ENCODE data around the gene MRPS18B. TPM values are rescaled to one million over a fixed set of nuclear protein-coding genes. Genes with fewer than 3 reads are reported as not detected.
A peak's percentile ranks its signal among the peaks of the same experiment; 100 is the strongest.

Gene MRPS18B
- total RNA-seq, 1 donor from 2014 or later, result 44.4 TPM

GRCh38 chr6:30601815-30602641, 15.6 kb upstream of the MRPS18B start:
- DNase-seq (ENCODE audit: low spot score), result no peak

GRCh38 chr6:30603961-30604360, 13.7 kb upstream of the MRPS18B start:
- no peak for DNase-seq (ENCODE audit: low spot score)

DNA sequence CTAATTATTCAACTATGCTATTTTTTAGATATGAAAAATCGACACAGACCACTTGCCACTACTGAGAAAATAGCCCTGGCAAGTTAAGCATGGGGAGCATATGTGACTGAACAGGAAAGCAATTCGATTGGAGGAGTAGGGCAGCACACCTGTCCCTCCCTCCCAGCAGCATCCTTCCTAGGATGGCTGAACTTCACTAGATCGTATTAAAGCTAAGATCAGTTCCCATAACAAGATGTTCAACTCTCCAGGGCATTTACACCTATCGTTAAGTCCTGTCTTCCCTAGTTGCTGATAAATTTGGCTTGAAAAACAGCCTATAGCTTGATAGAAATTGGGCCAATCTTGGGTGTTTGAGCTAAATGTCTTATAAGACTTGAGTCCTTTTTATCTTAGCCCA, 7.6 kb upstream of the MRPS18B start:
- no peak for DNase-seq (ENCODE audit: low spot score)

GRCh38 chr6:30611150-30611855, 6.3 kb upstream of the MRPS18B start:
- DNase-seq (ENCODE audit: low spot score), result no peak

- no peak for DNase-seq (ENCODE audit: low spot score)
Measured at GRCh38 chr6:30611856-30612194, 5.8 kb upstream of the MRPS18B start.

DNA sequence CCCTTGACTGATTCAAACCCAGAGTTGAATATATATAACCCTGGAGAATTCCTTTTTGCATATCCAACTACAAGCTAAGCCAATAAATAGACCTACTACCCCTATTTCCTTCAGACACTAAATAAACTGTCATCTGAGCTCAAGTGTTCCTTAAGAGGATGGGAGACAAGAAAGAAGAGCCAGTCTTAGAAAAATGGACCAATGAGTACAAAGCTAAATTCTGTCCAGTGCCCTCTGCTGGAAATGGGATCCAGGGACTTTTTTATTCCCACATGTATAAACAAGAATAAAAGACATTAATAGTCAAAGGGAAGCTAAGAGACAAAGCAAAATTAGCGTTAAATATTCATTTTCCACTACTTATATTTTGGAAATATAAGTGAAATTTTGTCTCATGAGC, 5.4 kb upstream of the MRPS18B start:
- no peak for DNase-seq (ENCODE audit: low spot score)

- no peak for DNase-seq (ENCODE audit: low spot score)
Measured at GRCh38 chr6:30612687-30613248, 4.9 kb upstream of the MRPS18B start.

GRCh38 chr6:30613251-30614043, 4.2 kb upstream of the MRPS18B start:
- no peak for DNase-seq (ENCODE audit: low spot score)

GRCh38 chr6:30614044-30614842, 3.4 kb upstream of the MRPS18B start:
- no peak for DNase-seq (ENCODE audit: low spot score)

- no peak for DNase-seq (ENCODE audit: low spot score)
Measured at GRCh38 chr6:30614843-30615218, 2.8 kb upstream of the MRPS18B start.

GRCh38 chr6:30615219-30615957, 2.3 kb upstream of the MRPS18B start:
- no peak for DNase-seq (ENCODE audit: low spot score)

DNA sequence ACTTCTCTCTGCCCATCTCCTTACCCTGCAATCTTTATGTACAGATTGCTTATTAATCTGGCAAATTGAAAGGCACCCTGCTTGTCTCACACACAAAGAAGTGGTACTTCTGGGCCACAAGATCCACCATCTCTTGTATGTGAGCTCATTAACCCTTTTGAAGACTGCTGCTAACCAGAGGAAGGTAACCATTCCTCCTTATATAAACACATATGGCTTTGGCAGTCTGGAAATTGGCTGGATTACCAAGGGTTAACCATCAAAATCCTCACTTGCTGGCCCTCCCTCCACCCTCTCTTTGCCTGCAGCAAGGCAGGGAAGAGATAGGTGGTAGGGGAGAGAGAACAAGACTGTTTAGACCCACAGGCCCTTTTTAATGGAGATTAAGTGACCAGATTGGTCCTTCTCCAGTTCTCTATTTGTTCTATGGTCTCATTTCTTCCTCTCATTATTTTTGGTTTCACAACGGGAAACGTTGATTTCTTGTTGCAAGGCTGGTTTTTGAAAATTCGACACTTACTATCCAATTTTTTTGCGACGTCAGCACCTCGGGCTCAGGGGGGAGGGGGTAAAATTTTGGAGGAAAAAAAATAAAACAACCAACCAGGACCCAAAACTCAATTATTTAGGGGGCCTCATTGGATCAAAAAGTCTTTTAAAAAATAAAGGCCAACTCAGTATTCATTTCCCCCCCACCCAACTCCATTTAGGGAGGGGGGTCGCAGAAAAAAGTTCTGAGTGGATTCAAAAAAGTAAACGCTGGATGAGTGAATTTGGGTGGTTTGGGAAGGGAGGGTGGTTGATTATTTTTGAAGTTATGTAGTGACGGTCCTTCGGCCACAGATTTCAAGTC, 1.5 kb upstream of the MRPS18B start:
- no peak for DNase-seq (ENCODE audit: low spot score)

DNA sequence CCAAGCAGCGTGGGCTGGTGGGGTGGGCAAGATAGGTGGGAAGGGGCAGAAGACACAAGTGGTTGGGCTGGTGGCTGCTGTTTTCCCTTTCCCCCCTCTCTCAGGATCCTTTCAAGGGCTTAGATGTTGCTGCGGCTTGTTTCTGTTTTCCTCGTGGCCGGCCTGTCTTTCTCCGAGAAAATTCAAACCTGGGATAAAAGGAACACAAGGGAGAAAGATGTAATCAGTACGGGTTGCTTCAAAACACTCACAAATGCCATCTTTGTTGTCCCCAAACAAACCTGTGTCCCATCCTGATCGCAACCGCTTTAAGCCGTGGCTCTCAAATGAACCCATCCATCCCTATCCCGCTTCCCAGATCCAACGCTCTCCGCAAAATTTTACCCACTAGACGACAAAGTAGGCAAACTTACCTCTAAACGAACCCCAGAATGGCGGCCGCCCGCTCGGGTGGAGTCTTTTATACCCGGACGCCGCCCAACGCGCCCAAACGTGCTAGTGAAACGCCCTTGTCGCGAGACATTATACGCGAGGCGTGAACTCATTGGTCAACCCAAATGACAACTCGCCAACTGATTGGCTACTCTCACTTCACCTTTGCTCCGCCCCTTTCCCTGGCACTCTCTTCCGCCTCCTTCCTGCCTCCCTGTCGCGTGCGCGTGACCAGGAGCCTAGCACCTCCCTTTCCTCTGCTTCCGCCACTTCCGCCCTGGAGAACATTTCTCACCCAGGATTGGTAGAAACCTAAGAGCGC, 652 bp upstream of the MRPS18B start, which contains the start of gene PPP1R10:
PPP1R10 (minus strand) TSS at position 433 of the 754 bp plus-strand sequence. CDS start 7,299 bp downstream, outside the sequence.
- DNase-seq (ENCODE audit: low spot score), result peak; percentile 100

- no peak for DNase-seq (ENCODE audit: low spot score)
Measured at GRCh38 chr6:30618270-30618797, 694 bp downstream of the MRPS18B start.

GRCh38 chr6:30619561-30619960, 1.9 kb downstream of the MRPS18B start:
- DNase-seq (ENCODE audit: low spot score), result no peak

GRCh38 chr6:30625511-30625910, 7.9 kb downstream of the MRPS18B start:
- no peak for DNase-seq (ENCODE audit: low spot score)

DNA sequence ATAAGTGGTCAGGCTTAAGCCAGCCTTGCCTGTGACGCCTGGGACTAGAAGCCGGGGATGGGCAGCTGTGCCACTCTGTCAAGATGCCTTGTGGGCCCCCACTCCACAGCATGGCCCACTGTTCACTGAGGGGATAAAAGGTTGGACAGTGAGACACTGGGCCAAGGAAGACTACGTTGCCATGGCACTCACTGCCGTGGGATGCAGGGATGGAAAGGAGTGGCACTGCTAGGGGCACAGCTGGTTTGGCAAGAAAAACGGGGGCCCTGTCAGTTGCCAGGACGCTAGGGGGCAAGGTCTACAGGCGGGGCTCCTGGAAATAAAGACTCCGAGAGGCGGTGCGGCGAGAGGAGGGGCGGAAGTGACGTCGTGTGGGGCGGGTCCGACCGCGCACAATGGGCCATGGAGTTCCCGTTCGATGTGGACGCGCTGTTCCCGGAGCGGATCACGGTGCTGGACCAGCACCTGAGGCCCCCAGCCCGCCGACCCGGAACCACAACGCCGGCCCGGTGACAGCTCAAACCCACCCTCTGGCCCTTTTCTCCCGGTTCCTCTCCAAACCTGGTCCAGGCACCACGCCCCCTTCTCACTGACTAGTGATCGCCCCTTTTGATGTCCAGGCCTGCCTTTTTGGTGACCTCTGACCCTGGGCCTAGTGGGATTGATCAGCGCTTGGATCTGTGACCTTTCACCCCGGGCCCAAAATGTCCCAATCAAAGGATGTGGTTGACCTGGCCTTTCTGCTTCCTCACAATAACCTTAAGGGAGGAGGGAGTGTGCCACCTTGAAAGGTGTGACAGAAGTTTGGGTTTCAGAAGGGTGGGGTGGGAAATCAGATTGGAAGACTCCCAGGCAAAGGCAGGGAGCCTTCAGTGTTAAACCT, 9.1 kb downstream of the MRPS18B start, which contains the start of gene ATAT1:
ATAT1 (plus strand) TSS at position 391 of the 883 bp plus-strand sequence.
- DNase-seq (ENCODE audit: low spot score), result peak; percentile 97

Data from mesenteric fat pad (tissue), 1 donor.